HepG2 (cell line): ENCODE data around the gene PPP1R1B. TPM values are rescaled to one million over a fixed set of nuclear protein-coding genes. Genes with fewer than 3 reads are reported as not detected.

Source experiments
- ATF3 ChIP-seq: sonication (generic); formaldehyde crosslinking; IDR thresholded peaks from 2 replicates; pipeline ENCODE4 v1.4.0; 2020; ENCODE audit warnings: missing genetic modification reagents
- BCLAF1 ChIP-seq: fragments of 450-650 bp; IDR thresholded peaks from 2 replicates; pipeline ENCODE4 v1.6.1; 2017; ENCODE audit warnings: mild to moderate bottlenecking
- CBX1 ChIP-seq: IDR thresholded peaks from one replicate; pipeline ENCODE4 v1.6.1; 2016; ENCODE audit warnings: antibody characterized with exemption, low read depth
- EEA1 ChIP-seq: sonication (generic); formaldehyde crosslinking; IDR thresholded peaks from 2 replicates; pipeline ENCODE4 v1.5.1; 2020; ENCODE audit warnings: mild to moderate bottlenecking, missing genetic modification reagents, borderline replicate concordance
- FLYWCH1 ChIP-seq: sonication (generic); formaldehyde crosslinking; IDR thresholded peaks from 2 replicates; pipeline ENCODE4 v1.8.1; 2023; ENCODE audit warnings: mild to moderate bottlenecking, missing genetic modification reagents
- IRF9 ChIP-seq: sonication (generic); formaldehyde crosslinking; IDR thresholded peaks from 2 replicates; pipeline ENCODE4 v1.8.0; 2022; ENCODE audit warnings: missing genetic modification reagents, mild to moderate bottlenecking, borderline replicate concordance
- NR3C1 ChIP-seq: sonication (generic); formaldehyde crosslinking; IDR thresholded peaks from 2 replicates; pipeline ENCODE4 v1.4.0; 2020; ENCODE audit warnings: missing genetic modification reagents
- RFX3 ChIP-seq: IDR thresholded peaks from 2 replicates; pipeline ENCODE4 v1.6.1; 2016; ENCODE audit warnings: missing biosample characterization, missing genetic modification reagents
- SCMH1 ChIP-seq: sonication (generic); formaldehyde crosslinking; IDR thresholded peaks from 2 replicates; pipeline ENCODE4 v1.9.0; 2021; ENCODE audit warnings: missing genetic modification reagents, mild to moderate bottlenecking, borderline replicate concordance
- SYNCRIP ChIP-seq: fragments of 200-400 bp; formaldehyde crosslinking; IDR thresholded peaks from 2 replicates; pipeline ENCODE4 v1.6.1; 2018; ENCODE audit warnings: mild to moderate bottlenecking, low read depth, low read length; ENCODE audit not compliant: insufficient read depth
- TGIF2 ChIP-seq: IDR thresholded peaks from 2 replicates; pipeline ENCODE4 v1.6.1; 2016; ENCODE audit warnings: control low read depth, missing compliant biosample characterization
- ZBED4 ChIP-seq: sonication (generic); formaldehyde crosslinking; IDR thresholded peaks from 2 replicates; pipeline ENCODE4 v1.4.0; 2020; ENCODE audit warnings: missing genetic modification reagents, borderline replicate concordance
- ZBTB7B ChIP-seq: sonication (generic); formaldehyde crosslinking; IDR thresholded peaks from 2 replicates; pipeline ENCODE4 v1.4.0; 2020; ENCODE audit warnings: missing genetic modification reagents
- ZNF121 ChIP-seq: sonication (generic); formaldehyde crosslinking; IDR thresholded peaks from 2 replicates; pipeline ENCODE4 v1.5.0; 2020; ENCODE audit warnings: mild to moderate bottlenecking, missing genetic modification reagents
- ZNF33B ChIP-seq: sonication (generic); formaldehyde crosslinking; IDR thresholded peaks from 2 replicates; pipeline ENCODE4 v1.5.1; 2020; ENCODE audit warnings: mild to moderate bottlenecking, missing genetic modification reagents
- ZNF589 ChIP-seq: sonication (generic); formaldehyde crosslinking; conservative IDR thresholded peaks from 2 replicates; pipeline ENCODE4 v1.8.0; 2022; ENCODE audit warnings: mild to moderate bottlenecking, moderate library complexity, missing genetic modification reagents
- ZNF782 ChIP-seq: sonication (generic); formaldehyde crosslinking; IDR thresholded peaks from 2 replicates; pipeline ENCODE4 v1.4.0; 2020; ENCODE audit warnings: missing genetic modification reagents, mild to moderate bottlenecking, borderline replicate concordance
- ZNF839 ChIP-seq: sonication (generic); formaldehyde crosslinking; IDR thresholded peaks from 2 replicates; pipeline ENCODE4 v1.4.0; 2020; ENCODE audit warnings: missing genetic modification reagents, mild to moderate bottlenecking, borderline replicate concordance
- ZNF878 ChIP-seq: sonication (generic); formaldehyde crosslinking; IDR thresholded peaks from 2 replicates; pipeline ENCODE4 v1.8.1; 2023; ENCODE audit warnings: mild to moderate bottlenecking, missing genetic modification reagents, moderate library complexity
- polyA plus RNA-seq, 8 experiments: library from polyadenylated mRNA; depleted of rRNA in 3 of 8; stranded (reverse) in 7 of 8; unstranded in 1 of 8; fragments of >200 nt; fragmentation: Illumina TruSeq in 4 of 8; extraction: Trizol in 4 of 8; gene quantifications; 2 replicates each; pipeline versions ENCODE4 v1.2.1 to v1.2.3, GENCODE V29; 2011 to 2016; ENCODE audit warnings: low read depth in 4 of 8, missing spikeins in 1 of 8, mixed read lengths in 1 of 8; ENCODE audit not compliant: insufficient read depth in 1 of 8
- total RNA-seq, 5 experiments: library from RNA; depleted of rRNA; stranded (reverse); fragments of >200 nt; fragmentation: Illumina TruSeq; extraction: Trizol; gene quantifications; 2 replicates each; pipeline ENCODE4 v1.2.3, GENCODE V29; 2016; ENCODE audit warnings: low read depth in 1 of 5

Gene PPP1R1B
- total and polyA plus RNA-seq, 2 of the 13 experiments (the other 11 are each of a cell fraction or from before 2014, with no cell fraction given), result 0.08 TPM; not detected in 1

- 0 out of 2 replicates have a peak, but pooled peaks have one; percentile 24 for TF ChIP-seq EEA1 (CRISPR knock-in tag)
- TF ChIP-seq ZBED4 (CRISPR knock-in tag), result peak; percentile 77; the same call in 1 of the 2 replicates
- TF ChIP-seq FLYWCH1 (CRISPR knock-in tag), result no peak
- peak; percentile 15; the same call in 1 of the 2 replicates for TF ChIP-seq RFX3
- TF ChIP-seq ZNF33B (CRISPR knock-in tag), result 0 out of 2 replicates have a peak, but pooled peaks have one; percentile 62
- TF ChIP-seq ZNF839 (CRISPR knock-in tag), result no peak
- no peak for TF ChIP-seq SYNCRIP
- TF ChIP-seq ZBTB7B (CRISPR knock-in tag), result peak; percentile 50; the same call in 1 of the 2 replicates
- TF ChIP-seq IRF9, result peak; percentile 49; the same call in 1 of the 2 replicates
- TF ChIP-seq NR3C1 (CRISPR knock-in tag), result no peak
- TF ChIP-seq ATF3 (CRISPR knock-in tag), result peak; percentile 31; the same call in 1 of the 2 replicates
- no peak for TF ChIP-seq SCMH1 (CRISPR knock-in tag)
- TF ChIP-seq ZNF782 (CRISPR knock-in tag), result 0 out of 2 replicates have a peak, but pooled peaks have one; percentile 21
- no peak for TF ChIP-seq CBX1
- TF ChIP-seq BCLAF1, result no peak
- TF ChIP-seq ZNF878, result peak; percentile 41; the same call in 1 of the 2 replicates
- TF ChIP-seq ZNF589, result peak; percentile 78
- peak; percentile 74; the same call in 1 of the 2 replicates for TF ChIP-seq TGIF2 (CRISPR knock-in tag)
- no peak for TF ChIP-seq ZNF121 (CRISPR knock-in tag)
Observed at GRCh38 chr17:39591958-39592954, 34.5 kb upstream of the PPP1R1B start (continued).
